Breast epithelium (tissue), 4 donors: ENCODE results near the gene TTC36. TPM values are rescaled to one million over a fixed set of nuclear protein-coding genes. Genes with fewer than 3 reads are reported as not detected.

Source experiments
- DNase-seq, 2 donors: peaks; one replicate each; pipeline ENCODE4 v3.0.0-alpha.2; 2019; ENCODE audit warnings: low spot score in 2 of 2
- H3K27ac ChIP-seq, 2 donors: fragments of 200-600 bp; sonication (generic) in 1 of 2; one replicate each; pipeline ENCODE4 v1.5.1; 2016 to 2019; ENCODE audit warnings: mild to moderate bottlenecking in 1 of 2
- H3K27me3 ChIP-seq, 2 donors: fragments of 200-600 bp; sonication (generic) in 1 of 2; one replicate each; pipeline versions ENCODE4 v1.5.1 to v1.6.0; 2017 to 2019; ENCODE audit warnings: control low read depth in 1 of 2, mild to moderate bottlenecking in 1 of 2
- H3K36me3 ChIP-seq: fragments of 200-600 bp; one replicate; pipeline ENCODE4 v1.5.1; 2019
- H3K4me1 ChIP-seq, 2 donors: fragments of 200-600 bp; sonication (generic); one replicate each; pipeline ENCODE4 v1.5.1; 2016 to 2019; ENCODE audit warnings: control low read depth in 1 of 2
- H3K4me3 ChIP-seq, 3 donors: fragments of 200-600 bp; sonication (generic); 1 replicate in 2 of 3; 2 replicates in 1 of 3; pipeline ENCODE4 v1.5.1; 2016 to 2019; ENCODE audit warnings: mild to moderate bottlenecking in 3 of 3, moderate library complexity in 2 of 3
- H3K9me3 ChIP-seq, 2 donors: fragments of 200-600 bp; sonication (generic) in 1 of 2; one replicate each; pipeline ENCODE4 v1.5.1; 2016 to 2019; ENCODE audit warnings: control low read depth in 1 of 2
- CTCF ChIP-seq, 3 donors: fragments of 450-650 bp; IDR thresholded peaks; one replicate each; pipeline ENCODE4 v1.5.1; 2016 to 2017; ENCODE audit warnings: antibody characterized with exemption in 3 of 3, mild to moderate bottlenecking in 3 of 3, moderate library complexity in 3 of 3
- POLR2A ChIP-seq: fragments of 450-650 bp; IDR thresholded peaks from one replicate; pipeline ENCODE4 v1.6.1; 2016; ENCODE audit warnings: antibody characterized with exemption, mild to moderate bottlenecking, moderate library complexity
- POLR2AphosphoS5 ChIP-seq, 3 donors: sonication (generic); formaldehyde crosslinking; IDR thresholded peaks; one replicate each; pipeline ENCODE4 v1.6.1; 2017; ENCODE audit warnings: antibody characterized with exemption in 3 of 3
- intact Hi-C: fragments of 100-400 bp; cut with DNase I; formaldehyde crosslinking; loops from one replicate; pipeline ENCODE4 v1.15.1; 2023; ENCODE audit warnings: low total_unique reads
- total RNA-seq, 3 donors: library from RNA; depleted of rRNA; stranded (reverse); fragments of >200 nt; gene quantifications; one replicate each; pipeline ENCODE4 v1.1.0, GENCODE V29; 2016

Gene TTC36
- total RNA-seq, 3 donors from 2014 or later = 3.4 to 15.1 (median 6.2) TPM

DNA sequence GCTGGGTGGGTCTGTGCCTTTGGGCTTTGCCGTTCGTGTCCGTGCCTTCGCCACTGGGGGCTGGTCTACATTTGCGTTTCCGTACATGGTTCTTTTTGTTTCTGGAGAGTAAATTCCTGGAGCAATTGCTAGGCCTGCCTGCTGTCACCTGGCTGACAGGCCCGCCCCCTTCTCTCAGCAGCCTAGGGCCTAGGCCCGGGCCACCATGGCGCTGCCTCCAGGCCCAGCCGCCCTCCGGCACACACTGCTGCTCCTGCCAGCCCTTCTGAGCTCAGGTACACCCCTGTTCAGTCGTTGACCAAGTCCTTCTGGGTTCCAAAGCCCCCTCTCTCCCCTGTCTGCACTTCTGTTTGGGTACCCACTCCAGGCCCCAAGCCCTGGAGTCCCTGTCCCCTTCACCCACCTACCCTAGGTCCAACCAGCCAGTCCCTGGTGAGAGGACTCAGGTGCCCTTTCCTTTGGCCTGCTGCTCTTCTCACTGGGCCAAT lies 4.4 kb downstream of the TTC36 start:
- Histone ChIP-seq H3K9me3 (no peaks in the 10 kb centered on the region), H3K27ac (peak overlapping the region; percentile 54 to 91), H3K4me1 (peaks cover 4 to 6% of the 10 kb centered on the region in 2 donors), H3K36me3 (no peaks in the 10 kb centered on the region), H3K27me3 (no peaks in the 10 kb centered on the region), H3K4me3 (peak overlapping the region; percentile 63 to 96 (median 70))
- no peak for DNase-seq
- TF ChIP-seq POLR2A = no peak
- no peak for TF ChIP-seq POLR2AphosphoS5 (IDR thresholded peaks at IDR 0.05)
- TF ChIP-seq CTCF (IDR thresholded peaks at IDR 0.05) = no peak
- intact Hi-C loops = no loop called here

- no peak for TF ChIP-seq CTCF (IDR thresholded peaks at IDR 0.05)
- TF ChIP-seq POLR2A = no peak
- TF ChIP-seq POLR2AphosphoS5 (IDR thresholded peaks at IDR 0.05) = no peak
- no peak for DNase-seq
- peak overlapping the region in 2 of 3 donors; percentile 70 to 96 for H3K4me3 ChIP-seq
- H3K36me3 ChIP-seq = no peaks in the 10 kb centered on the region
- H3K4me1 ChIP-seq = peaks cover 4 to 6% of the 10 kb centered on the region in 2 donors
- intact Hi-C loops = no loop called here
- no peaks in the 10 kb centered on the region for H3K27me3 ChIP-seq
- H3K9me3 ChIP-seq = no peaks in the 10 kb centered on the region
- H3K27ac ChIP-seq = peak overlapping the region; percentile 54 to 91
Measured at GRCh38 chr11:118532091-118532490, 4.8 kb downstream of the TTC36 start.

GRCh38 chr11:118532852-118533768 lies 5.8 kb downstream of the TTC36 start:
- intact Hi-C loops = no loop called here
- Histone ChIP-seq H3K27ac (peak overlapping the region; percentile 54 to 91), H3K9me3 (no peaks in the 10 kb centered on the region), H3K36me3 (no peaks in the 10 kb centered on the region), H3K4me3 (no peak overlapping the region), H3K27me3 (no peaks in the 10 kb centered on the region), H3K4me1 (peaks cover 4 to 6% of the 10 kb centered on the region in 2 donors)
- peak; percentile 58 to 77 for DNase-seq
- no peak for TF ChIP-seq POLR2A
- TF ChIP-seq POLR2AphosphoS5 (IDR thresholded peaks at IDR 0.05) = no peak

DNA sequence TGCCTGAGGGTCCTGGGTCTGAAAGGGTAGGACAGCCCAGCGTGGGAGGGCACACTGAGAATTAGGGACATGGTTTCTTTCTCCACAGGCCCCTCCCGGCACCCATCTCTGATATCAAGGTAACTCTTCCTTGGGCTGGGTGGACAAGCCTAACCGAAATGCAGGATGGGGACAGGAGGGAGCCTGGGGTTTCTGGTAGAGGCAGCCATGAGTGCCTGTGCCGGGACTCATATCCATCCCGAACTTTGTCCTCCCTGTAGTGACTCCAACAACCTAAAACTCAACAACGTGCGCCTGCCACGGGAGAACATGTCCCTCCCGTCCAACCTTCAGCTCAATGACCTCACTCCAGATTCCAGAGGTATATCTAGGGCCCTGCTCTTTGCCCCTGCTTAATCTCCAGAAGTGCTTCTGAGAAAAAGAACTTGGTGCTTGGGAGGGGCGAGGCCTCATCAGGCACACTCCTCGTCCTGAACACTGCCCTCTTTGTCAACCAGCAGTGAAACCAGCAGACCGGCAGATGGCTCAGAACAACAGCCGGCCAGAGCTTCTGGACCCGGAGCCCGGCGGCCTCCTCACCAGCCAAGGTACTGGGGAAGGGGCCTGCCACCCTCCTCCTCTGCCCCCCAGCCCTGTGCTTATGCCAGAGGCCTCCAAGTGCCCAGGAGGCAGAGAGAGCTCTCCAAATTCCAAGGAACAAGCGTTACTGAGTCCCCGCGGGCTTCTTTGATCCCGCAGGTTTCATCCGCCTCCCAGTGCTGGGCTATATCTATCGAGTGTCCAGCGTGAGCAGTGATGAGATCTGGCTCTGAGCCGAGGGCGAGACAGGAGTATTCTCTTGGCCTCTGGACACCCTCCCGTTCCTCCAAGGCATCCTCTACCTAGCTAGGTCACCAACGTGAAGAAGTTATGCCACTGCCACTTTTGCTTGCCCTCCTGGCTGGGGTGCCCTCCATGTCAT lies 6.8 kb downstream of the TTC36 start:
- DNase-seq = no peak

More for the DNA sequence above, 6.8 kb downstream of the TTC36 start:
- H3K27ac ChIP-seq = no peak overlapping the region
- H3K27me3 ChIP-seq = no peaks in the 10 kb centered on the region
- H3K4me1 ChIP-seq = peaks cover 4 to 6% of the 10 kb centered on the region in 2 donors
- H3K4me3 ChIP-seq = no peak overlapping the region
- TF ChIP-seq CTCF (IDR thresholded peaks at IDR 0.05) (no peak), POLR2A (no peak), POLR2AphosphoS5 (IDR thresholded peaks at IDR 0.05) (no peak)
- H3K9me3 ChIP-seq = no peaks in the 10 kb centered on the region
- no peaks in the 10 kb centered on the region for H3K36me3 ChIP-seq
- intact Hi-C loops = no loop called here
